Caki2 (cell line): ENCODE data around the gene ELP4. TPM values are rescaled to one million over a fixed set of nuclear protein-coding genes. Genes with fewer than 3 reads are reported as not detected.
"Not testable (repeated sequence)": the region's sequence is repeated elsewhere in the genome, so short reads cannot be mapped to it uniquely, and the experiment has no call there.

Experiments
- DNase-seq: peaks from one replicate; pipeline ENCODE4 v3.0.0-alpha.2; 2015; ENCODE audit warnings: low read depth
- in situ Hi-C: cut with HindIII; loops from 2 replicates; pipeline ENCODE4 v1.10.0; 2016; ENCODE audit warnings: low sequenced_read_pairs, low pct_unique_long_range_greater_than_20kb, mixed read lengths
- total RNA-seq: library from RNA; depleted of rRNA; stranded (reverse); fragments of >200 nt; shearing (Covaris generic); gene quantifications from 2 replicates; pipeline ENCODE4 v1.2.3, GENCODE V29; 2014; ENCODE audit warnings: low replicate concordance

The ELP4 gene
- total RNA-seq, 1 experiment from 2014 or later: 35.3 TPM

DNA sequence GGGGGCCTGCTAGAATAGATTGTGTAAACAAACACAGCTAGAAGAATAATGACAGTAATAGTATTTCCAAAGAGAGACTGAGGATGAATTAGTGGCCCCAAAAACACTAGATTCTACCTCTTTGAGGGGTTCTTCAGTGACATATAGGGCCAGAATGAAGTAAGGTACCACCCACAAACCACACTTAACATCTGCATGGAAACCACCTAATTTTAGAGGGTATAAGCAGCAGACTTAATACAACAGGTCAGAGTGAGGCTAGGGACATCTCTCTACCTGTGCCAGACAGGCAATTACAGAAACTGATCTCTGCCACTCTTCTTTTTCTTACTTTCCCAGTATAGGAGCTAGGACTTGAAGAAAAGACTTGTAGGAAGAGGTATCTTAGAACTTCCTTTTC lies 20.1 kb downstream of the ELP4 start:
- no peak for DNase-seq
- in situ Hi-C loops: no loop called here

DNA sequence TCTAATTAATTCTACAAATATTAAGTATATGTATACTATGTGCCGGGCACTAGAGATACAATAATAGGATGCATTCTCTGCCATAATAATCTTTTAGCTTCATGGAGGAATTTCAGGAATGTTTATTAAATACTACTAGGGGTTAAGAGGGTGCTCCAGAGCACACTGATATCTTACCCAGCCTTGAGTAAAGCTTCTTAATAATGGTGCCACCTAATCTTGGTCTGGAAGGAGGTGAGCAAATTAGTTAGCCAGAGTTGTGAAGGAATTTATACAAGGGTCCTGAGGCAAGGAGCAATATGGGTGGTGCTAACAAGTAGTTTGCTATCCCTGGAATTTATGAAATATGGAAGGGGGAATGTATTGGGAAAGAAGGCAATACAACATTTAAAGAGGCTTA lies 21.7 kb downstream of the ELP4 start:
- in situ Hi-C loops: no loop called here
- DNase-seq: no peak

DNA sequence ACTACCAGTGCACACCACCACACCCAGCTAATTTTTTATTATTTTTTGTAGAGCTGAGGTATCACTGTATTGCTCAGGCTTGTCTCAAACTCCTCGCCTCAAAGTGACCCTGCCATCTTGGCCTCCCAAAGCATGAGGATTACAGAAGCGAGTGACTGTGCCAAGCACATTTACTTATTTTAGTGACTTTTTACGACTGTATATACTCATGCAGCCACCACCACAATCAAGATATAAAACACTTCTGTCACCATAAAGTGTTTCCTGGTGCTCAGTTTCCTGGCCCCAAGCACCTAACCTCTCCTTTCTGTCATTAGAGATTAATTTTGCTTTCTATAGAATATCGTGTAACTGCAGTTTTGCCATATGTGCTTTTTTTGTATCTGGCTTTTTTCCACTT lies 25.9 kb downstream of the ELP4 start:
- in situ Hi-C loops: no loop called here
- DNase-seq: no peak

DNA sequence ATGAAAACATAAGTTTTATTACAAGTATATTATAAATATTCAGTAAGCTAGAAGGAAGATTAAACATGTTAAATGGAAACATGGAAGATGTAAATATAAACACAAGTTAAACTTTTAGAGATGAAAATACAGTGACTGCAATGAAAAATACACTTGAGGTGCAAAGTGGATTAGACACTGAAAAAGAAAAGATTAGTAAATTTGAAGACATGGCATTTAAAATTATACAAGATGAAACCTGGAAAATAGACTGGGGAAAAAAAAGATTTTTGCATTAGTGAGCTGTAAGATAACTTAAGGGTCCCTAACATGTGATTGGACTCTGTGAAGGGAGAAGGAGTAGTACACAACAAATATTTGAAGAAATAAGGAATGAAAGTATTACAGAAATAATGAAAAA lies 33.3 kb downstream of the ELP4 start:
- in situ Hi-C loops: no loop called here
- DNase-seq: no peak

DNA sequence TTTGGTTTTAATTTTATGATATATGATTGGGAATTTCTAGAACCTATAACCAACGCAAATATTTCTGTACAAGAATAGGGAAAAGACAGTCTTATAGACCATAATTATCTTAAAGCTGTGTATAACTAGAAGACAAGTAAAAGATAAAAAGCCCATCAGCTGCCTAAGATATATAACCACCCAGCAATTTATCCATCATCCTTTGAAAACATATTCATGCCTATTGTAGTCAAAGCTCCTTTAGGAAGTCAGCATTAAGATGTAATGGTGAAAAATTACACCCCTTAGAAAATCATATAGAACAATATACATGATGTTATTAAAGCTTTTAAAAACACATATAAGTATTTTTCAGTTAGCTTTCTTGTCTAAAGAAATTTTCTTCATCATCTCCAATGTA lies 46.4 kb downstream of the ELP4 start:
- in situ Hi-C loops: no loop called here
- no peak for DNase-seq

DNA sequence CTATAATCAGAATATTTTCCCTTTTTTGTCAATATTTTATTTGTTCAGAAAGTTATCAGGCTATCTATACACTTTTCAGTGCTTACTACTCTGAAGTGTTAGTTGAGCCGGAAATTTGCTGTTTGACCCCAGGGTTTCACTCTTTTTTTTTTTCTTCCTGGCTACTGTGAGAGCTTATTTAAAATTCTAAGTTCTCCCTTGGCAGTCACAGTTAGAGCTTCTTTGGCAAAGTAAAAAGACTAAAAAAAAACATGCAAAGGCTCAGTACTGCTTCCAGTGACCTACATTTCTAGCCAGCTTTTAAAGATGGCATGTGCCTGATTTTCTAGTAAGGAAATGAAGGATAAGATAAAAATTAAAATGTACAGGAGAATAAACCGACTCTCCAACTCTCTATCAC lies 48.4 kb downstream of the ELP4 start:
- no peak for DNase-seq
- in situ Hi-C loops: no loop called here

DNA sequence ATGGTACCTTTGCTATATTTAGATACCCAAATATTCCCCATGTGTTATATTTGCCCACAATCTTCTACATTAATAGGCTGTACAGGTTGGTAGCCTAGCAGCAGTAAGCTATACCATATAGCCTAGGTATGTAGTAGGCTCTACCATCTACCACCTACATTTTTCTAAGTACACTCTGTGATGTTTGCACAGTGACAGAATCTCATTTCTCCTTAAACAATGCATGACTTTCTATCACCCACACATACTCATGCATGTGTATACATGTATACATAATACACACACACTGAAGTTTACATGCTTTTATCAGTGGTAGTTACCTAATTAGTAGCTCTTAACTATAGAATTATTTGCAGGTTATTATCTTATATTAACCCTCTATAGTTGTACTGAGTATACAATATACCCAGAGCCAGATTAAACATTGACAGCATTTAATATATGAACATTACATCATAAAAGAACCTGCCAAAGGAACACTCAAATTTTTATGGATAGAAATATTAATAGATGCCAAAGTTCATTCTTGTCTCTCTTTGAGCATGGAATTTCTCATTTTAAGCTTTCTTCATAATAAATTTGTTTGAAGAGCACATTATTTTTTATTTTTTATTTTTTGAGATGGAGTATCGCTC lies 51.4 kb downstream of the ELP4 start:
- no peak for DNase-seq
- in situ Hi-C loops: no loop called here

DNA sequence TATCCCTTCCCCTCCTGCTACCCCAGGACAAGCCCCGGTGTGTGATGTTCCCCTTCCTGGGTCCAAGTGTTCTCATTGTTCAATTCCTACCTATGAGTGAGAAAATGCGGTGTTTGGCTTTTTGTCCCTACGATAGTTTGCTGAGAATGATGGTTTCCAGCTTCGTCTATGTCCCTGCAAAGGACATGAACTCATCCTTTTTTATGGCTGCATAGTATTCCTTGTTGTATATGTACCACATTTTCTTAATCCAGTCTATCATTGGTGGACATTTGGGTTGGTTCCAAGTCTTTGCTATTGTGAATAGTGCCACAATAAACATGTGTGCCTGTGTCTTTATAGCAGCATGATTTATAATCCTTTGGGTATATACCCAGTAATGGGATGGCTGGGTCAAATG lies 55.0 kb downstream of the ELP4 start:
- in situ Hi-C loops, DNase-seq: not testable (repeated sequence)

DNA sequence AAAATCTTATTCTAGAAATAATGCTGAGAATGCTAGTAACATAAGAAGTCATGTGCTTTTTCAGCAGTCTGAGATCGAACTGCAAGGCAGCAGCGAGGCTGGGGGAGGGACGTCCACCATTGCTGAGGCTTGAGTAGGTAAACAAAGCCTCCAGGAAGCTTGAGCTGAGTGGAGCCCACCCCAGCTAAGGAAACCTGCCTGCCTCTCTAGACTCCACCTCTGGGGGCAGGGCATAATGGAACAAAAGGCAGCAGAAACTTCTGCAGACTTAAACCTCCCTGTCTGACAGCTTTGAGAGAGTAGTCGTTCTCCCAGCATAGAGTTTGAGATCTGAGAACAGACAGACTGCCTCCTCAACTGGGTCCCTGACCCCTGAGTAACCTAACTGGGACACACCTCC lies 64.6 kb downstream of the ELP4 start:
- DNase-seq, in situ Hi-C loops: not testable (repeated sequence)

DNA sequence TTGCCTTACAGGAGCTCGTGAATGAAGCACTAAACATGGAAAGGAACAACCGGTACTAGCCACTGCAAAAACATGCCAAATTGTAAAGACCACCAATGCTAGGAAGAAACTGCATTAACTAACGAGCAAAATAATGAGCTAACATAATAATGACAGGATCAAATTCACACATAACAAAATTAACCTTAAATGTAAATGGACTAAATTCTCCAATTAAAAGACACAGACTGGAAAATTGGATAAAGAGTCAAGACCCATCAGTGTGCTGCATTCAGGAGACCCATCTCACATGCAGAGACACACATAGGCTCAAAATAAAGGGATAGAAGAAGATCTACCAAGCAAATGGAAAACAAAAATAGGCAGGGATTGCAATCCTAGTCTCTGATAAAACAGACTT lies 66.2 kb downstream of the ELP4 start:
- DNase-seq: not testable (repeated sequence)

DNA sequence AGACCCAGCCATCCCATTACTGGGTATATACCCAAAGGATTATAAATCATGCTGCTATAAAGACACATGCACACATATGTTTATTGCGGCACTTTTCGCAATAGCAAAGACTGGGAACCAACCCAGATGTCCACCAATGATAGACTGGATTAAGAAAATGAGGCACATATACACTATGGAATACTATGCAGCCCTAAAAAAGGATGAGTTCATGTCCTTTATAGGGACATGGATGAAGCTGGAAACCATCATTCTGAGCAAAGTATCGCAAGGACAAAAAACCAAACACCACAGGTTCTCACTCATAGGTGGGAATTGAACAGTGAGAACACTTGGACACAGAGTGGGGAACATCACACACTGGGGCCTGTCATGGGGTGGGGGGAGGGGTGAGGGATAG lies 69.8 kb downstream of the ELP4 start:
- DNase-seq, in situ Hi-C loops: not testable (repeated sequence)

More for the DNA sequence above, 66.2 kb downstream of the ELP4 start:
- in situ Hi-C loops: not testable (repeated sequence)

DNA sequence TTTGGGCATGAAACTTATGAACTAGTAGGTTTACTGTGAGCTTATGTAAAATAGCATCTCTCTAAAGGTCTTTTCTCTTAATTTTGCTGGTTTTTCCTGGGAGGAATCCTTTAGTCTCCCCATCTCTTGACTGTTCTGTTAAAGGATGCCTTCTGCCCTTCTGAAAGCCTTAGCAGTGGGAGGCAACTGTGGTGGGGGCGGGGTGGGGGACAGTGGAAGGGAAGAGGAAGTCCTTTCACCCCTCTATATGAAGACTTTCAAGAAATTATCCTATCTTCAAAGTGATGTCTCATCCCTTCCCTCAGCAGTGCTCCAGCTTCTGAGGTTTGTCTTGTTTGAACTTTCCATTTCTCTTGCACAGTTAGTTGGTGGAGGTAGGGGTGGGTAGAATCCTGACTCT lies 73.1 kb downstream of the ELP4 start:
- in situ Hi-C loops: no loop called here
- DNase-seq: no peak

DNA sequence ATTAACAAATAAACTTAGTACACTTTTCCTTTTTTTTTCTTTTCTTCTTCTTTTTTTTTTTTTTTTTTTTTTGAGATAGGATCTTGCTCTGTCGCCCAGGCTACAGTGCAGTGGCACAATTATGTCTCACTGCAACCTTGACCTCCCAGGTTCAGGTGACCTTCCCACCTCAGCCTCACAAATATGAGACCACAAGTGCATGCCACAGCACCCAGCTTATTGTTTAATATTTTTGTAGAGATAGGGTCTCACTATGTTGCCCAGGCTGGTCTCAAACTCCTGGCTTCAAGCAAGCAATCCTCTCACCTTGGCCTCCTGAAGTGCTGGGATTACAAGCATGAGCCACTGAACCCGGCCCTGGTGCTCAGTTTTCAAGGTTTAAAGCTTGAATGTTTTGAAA lies 88.9 kb downstream of the ELP4 start:
- in situ Hi-C loops: no loop called here
- DNase-seq: no peak

DNA sequence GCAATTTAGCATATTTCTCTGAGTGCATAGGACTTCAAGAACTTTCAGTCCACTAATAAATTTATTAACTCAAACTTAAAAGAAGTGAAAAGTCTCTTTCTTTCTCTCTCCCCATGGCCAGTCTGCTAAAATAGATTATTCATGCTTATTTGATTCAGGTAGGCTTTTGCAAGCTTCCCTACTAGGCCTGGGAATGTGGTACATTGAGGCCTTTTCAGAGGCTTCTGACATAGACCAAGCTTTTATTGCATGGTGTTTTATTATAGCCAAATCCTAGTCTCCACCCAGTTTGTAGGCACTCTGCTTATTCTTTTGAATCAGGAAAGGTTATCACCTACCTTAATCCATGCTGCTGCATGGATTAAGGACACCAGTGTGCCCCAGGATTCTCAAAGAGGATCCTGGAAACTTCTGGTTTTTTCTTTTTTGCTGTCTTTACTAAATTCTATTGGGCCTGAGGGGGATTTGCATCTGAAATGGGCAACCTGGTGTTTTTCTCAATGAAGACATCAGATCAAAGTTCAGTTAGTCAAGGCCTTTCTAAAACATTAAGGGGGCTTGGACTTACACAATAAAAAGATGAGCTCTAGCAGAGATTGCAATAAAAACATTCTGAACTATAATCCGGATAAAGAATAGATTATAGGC lies 92.2 kb downstream of the ELP4 start:
- DNase-seq: no peak
- in situ Hi-C loops: no loop called here

DNA sequence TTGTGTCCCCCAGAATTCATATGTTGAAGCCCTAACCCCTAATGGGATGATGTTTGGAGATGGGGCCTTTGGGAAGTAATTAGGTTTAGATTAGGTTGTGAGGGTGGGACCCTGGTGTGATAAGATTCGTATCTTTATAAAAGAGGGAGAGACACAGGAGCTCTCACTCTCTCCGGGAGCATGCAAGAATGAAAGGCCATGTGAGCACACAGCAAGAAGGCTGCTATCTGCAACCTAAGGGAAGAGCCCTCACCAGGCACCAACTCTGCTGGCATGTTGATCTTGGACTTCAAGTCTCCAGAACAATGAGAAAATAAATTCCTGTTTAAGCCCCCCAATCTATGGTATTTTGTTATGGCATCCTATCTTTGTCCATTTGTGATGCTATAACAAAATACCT lies 97.3 kb downstream of the ELP4 start:
- DNase-seq: no peak
- in situ Hi-C loops: no loop called here

DNA sequence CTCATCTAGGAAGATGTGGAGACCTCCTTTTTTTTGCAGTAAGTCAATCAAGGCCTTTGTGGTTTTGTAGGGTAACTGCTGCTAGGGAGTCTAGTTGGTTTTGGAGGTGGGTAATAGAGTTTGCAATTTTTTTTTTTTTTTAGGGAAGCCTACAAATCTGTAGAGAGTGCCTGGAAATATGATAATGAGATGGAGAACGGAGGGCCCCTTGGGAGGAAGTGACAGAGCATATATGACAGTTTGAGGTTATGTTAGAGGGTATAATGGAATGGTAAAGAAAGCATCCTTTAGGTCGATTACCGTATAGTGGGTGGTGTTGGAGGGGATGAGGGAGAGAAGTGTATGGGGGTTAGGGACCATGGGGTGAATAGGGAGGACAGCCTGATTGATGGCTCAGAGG lies 98.3 kb downstream of the ELP4 start:
- DNase-seq: no peak
- in situ Hi-C loops: no loop called here

DNA sequence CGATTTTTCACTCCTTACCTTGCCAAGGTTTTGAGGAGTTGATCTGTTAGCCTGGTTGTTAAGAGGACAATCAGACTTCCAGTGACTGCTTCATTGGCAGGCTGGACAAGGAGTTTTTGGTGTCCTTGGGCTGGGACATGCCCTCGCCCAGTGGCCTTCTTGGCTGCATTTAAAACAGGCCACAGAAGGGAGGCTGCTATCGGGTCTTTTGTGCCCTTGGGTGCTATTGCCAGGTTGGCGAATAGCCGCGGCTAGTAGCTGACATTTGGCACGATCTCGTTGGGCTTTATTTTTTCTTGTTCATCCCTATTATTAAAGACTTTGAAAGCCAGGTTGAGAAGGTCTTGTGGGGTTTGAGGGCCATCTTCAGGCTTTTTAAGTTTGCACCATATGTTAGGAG lies 99.4 kb downstream of the ELP4 start:
- DNase-seq: no peak
- in situ Hi-C loops: no loop called here

DNA sequence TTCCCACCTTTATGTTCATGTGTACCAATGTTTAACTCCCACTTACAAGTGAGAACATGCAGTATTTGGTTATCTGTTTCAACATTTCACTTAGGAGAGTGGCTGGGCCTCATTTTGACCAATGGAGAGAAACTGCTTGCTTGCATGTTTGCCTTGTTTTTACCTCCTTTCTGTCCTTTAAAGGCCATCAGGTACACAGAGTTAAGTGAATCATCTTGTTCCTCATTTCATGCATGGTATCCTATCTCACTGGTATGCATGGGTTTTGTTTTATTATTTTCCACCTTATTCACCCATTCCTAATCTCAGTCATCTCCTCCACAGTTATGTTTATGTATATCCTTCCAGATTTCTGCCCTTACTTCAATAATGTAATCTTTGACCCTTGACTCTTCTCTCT lies 101.0 kb downstream of the ELP4 start:
- in situ Hi-C loops: no loop called here
- DNase-seq: no peak

DNA sequence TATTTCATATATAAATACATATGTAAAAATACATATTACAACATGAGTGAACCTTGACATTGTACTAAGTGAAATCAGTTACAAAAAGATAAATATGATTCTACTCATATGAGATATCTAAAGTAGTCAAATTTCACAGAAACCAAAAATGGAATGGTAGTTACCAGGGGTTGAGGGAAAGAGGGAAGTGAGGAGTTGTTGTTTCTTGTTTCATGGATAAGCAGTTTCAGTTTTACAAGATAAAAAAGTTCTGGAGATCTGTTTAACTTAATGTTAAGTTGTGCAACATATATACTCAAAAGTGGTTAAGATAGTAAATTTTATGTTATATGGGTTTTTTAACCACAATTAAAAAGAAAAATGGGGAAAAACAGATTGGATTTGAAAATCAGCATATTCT lies 107.7 kb downstream of the ELP4 start:
- no peak for DNase-seq
- in situ Hi-C loops: no loop called here

DNA sequence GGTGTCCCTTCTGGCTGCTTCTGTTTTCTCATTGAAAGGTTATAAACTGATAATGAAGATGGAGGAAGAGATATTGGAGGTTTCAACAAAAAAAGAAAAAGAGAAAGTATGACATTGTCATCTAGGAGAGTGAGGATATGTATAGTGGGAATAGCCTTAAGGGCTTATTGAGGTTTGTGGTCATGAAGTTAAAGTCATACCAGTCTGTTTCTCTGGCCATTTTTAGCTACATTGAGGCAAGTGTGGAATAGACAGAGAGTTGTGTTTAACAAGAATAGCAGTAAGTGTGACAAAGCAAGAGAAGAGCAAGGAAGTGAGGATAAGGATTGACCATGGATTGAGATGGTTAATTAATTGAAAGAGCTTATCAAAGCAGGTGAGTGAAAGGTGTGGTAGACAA lies 110.4 kb downstream of the ELP4 start:
- DNase-seq: no peak
- in situ Hi-C loops: no loop called here
